SU-DHL-6 (cell line): ENCODE results near the gene TLX3.

Source experiments
- CTCF ChIP-seq: fragments of 200-600 bp; sonication (generic); IDR thresholded peaks from one replicate; pipeline ENCODE4 v1.5.1; 2017; ENCODE audit warnings: antibody characterized with exemption, mild to moderate bottlenecking, low read length, moderate library complexity; ENCODE audit not compliant: insufficient read depth, poor library complexity, severe bottlenecking
- EZH2phosphoT487 ChIP-seq: fragments of 200-600 bp; sonication (generic), shearing (Covaris generic); conservative IDR thresholded peaks from 2 replicates; pipeline ENCODE4 v1.6.1; 2018; ENCODE audit warnings: mild to moderate bottlenecking, antibody characterized with exemption, low read length, moderate library complexity, mixed read lengths

- TF ChIP-seq CTCF: no peak
- no peak for TF ChIP-seq EZH2phosphoT487
These were observed 40.1 kb upstream of the TLX3 start for GRCh38 chr5:171268700-171269620.
